Measurements from ENCODE around the gene HIBADH. TPM values are rescaled to one million over a fixed set of nuclear protein-coding genes. Genes with fewer than 3 reads are reported as not detected.

The HIBADH gene
- total RNA-seq, 4 donors from 2014 or later = 19.6 to 35.0 (median 30.5) TPM

- no peak for DNase-seq (ENCODE audit: low spot score in 2 of 2)
- 58 to 67% methylated on average over 3 of the region's 3 CpGs for WGBS, 2 donors
- no peak overlapping the region for H3K4me3 ChIP-seq (ENCODE audit: low read depth, poor library complexity, severe bottlenecking)
- intact Hi-C loops (cut with DNase I; ENCODE audit: low total_unique reads) = no loop called here
- TF ChIP-seq POLR2A (IDR thresholded peaks at IDR 0.05) (no peak), CTCF (IDR thresholded peaks at IDR 0.05) (no peak)
These were observed 41.9 kb upstream of the HIBADH start for GRCh38 chr7:27704422-27705199.

GRCh38 chr7:27703181-27703580 is 40.5 kb upstream of the HIBADH start:
- no peak for TF ChIP-seq CTCF (IDR thresholded peaks at IDR 0.05)
- no peak for TF ChIP-seq POLR2A (IDR thresholded peaks at IDR 0.05)
- intact Hi-C loops (cut with DNase I; ENCODE audit: low total_unique reads) = no loop called here
- H3K4me3 ChIP-seq (ENCODE audit: low read depth, poor library complexity, severe bottlenecking) = no peak overlapping the region
- DNase-seq (ENCODE audit: low spot score in 2 of 2) = no peak
- WGBS, 2 donors = 93 to 94% methylated on average over 1 of the region's 1 CpG

GRCh38 chr7:27700501-27700900 is 37.8 kb upstream of the HIBADH start:
- 52 to 56% methylated on average over 6 of the region's 6 CpGs for WGBS, 2 donors
- TF ChIP-seq CTCF (IDR thresholded peaks at IDR 0.05) (no peak), POLR2A (IDR thresholded peaks at IDR 0.05) (no peak)
- H3K4me3 ChIP-seq (ENCODE audit: low read depth, poor library complexity, severe bottlenecking) = no peak overlapping the region
- DNase-seq (ENCODE audit: low spot score in 2 of 2) = no peak
- intact Hi-C loops (cut with DNase I; ENCODE audit: low total_unique reads) = no loop called here

- TF ChIP-seq POLR2A (IDR thresholded peaks at IDR 0.05) (no peak), CTCF (IDR thresholded peaks at IDR 0.05) (no peak)
- WGBS, 2 donors = 82% methylated on average over 2 of the region's 2 CpGs
- intact Hi-C loops (cut with DNase I; ENCODE audit: low total_unique reads) = no loop called here
These were observed 37.1 kb upstream of the HIBADH start for GRCh38 chr7:27699751-27700150.

GRCh38 chr7:27697861-27698430 is 35.3 kb upstream of the HIBADH start:
- 51 to 62% methylated on average over 3 of the region's 3 CpGs for WGBS, 2 donors
- TF ChIP-seq POLR2A (IDR thresholded peaks at IDR 0.05) = no peak
- TF ChIP-seq CTCF (IDR thresholded peaks at IDR 0.05) = no peak
- intact Hi-C loops (cut with DNase I; ENCODE audit: low total_unique reads) = no loop called here
- peak in 1 of 2 donors; percentile 34 for DNase-seq (ENCODE audit: low spot score in 2 of 2)
- H3K4me3 ChIP-seq (ENCODE audit: low read depth, poor library complexity, severe bottlenecking) = no peak overlapping the region

More at GRCh38 chr7:27699751-27700150, 37.1 kb upstream of the HIBADH start:
- H3K4me3 ChIP-seq (ENCODE audit: low read depth, poor library complexity, severe bottlenecking) = no peak overlapping the region
- DNase-seq (ENCODE audit: low spot score in 2 of 2) = no peak
